Ovary (tissue), 9 donors: ENCODE data around the gene ENOX1. TPM values are rescaled to one million over a fixed set of nuclear protein-coding genes. Genes with fewer than 3 reads are reported as not detected.

ENCODE experiments used
- DNase-seq, 5 donors: peaks; one replicate each; pipeline ENCODE4 v3.0.0-alpha.2; 2019 to 2020
- H3K27ac ChIP-seq, 2 donors: fragments of 200-600 bp; one replicate each; pipeline versions ENCODE4 v1.5.1 to v1.8.0; 2019 to 2022
- H3K27me3 ChIP-seq: fragments of 200-600 bp; one replicate; pipeline ENCODE4 v1.8.0; 2022
- H3K36me3 ChIP-seq: fragments of 200-600 bp; sonication (generic); one replicate; pipeline ENCODE4 v1.5.1; 2019
- H3K4me1 ChIP-seq: one replicate; pipeline ENCODE4 v1.8.1; 2013; ENCODE audit warnings: mild to moderate bottlenecking, moderate library complexity; ENCODE audit not compliant: insufficient read depth
- H3K4me3 ChIP-seq: fragments of 200-600 bp; sonication (generic); one replicate; pipeline ENCODE4 v1.5.1; 2017
- H3K9me3 ChIP-seq, 2 donors: fragments of 200-600 bp in 1 of 2; sonication (generic) in 1 of 2; one replicate each; pipeline versions ENCODE4 v1.5.1 to v1.8.1; 2013 to 2019; ENCODE audit warnings: mild to moderate bottlenecking in 1 of 2, moderate library complexity in 1 of 2
- EP300 ChIP-seq: sonication (generic); formaldehyde crosslinking; IDR thresholded peaks from one replicate; pipeline ENCODE4 v1.6.1; 2017; ENCODE audit warnings: antibody characterized with exemption
- POLR2A ChIP-seq: fragments of 450-650 bp; IDR thresholded peaks from one replicate; pipeline ENCODE4 v1.6.1; 2017; ENCODE audit warnings: antibody characterized with exemption, mild to moderate bottlenecking, moderate library complexity
- WGBS, 3 donors: extraction: QIAGEN DNeasy Blood & Tissue Kit in 1 of 3; methylation state at CpG; one replicate each; pipeline versions ENCODE4 v1.1.5 to v1.1.7; 2013 to 2017; 5-methylcytosine and 5-hydroxymethylcytosine counted together
- intact Hi-C, 4 donors: fragments of 100-400 bp; cut with DNase I; formaldehyde crosslinking; loops; one replicate each; pipeline versions ENCODE4 v1.11.0 to v1.15.1; 2022 to 2023
- polyA plus RNA-seq, 2 donors: library from polyadenylated mRNA; stranded (reverse); fragments of 200-250 nt in 1 of 2; fragments of 350-450 nt in 1 of 2; fragmentation: Illumina TruSeq in 1 of 2; extraction: RNeasy Lipid Tissue Mini Kit (QIAGEN cat#74804) in 1 of 2; gene quantifications; one replicate each; pipeline ENCODE4 v1.2.3, GENCODE V29; 2013 to 2014
- total RNA-seq, 7 donors: library from RNA; depleted of rRNA in 2 of 7; stranded (reverse); fragments of >200 nt in 2 of 7; fragmentation: NEBNext Ultra II Directional in 3 of 7; extraction: Animal tissue kit (Norgen Biotek cat#: 25700) in 3 of 7; gene quantifications; one replicate each; pipeline versions ENCODE4 v1.1.0 to v1.2.4, GENCODE V29; 2016 to 2023
- TF ChIP-seq, protein P1 (sequence below), 3 donors: fragments of 450-650 bp in 2 of 3; fragments of 200-600 bp in 1 of 3; IDR thresholded peaks; one replicate each; pipeline versions ENCODE4 v1.5.1 to v1.8.0; 2016 to 2022; ENCODE audit warnings: antibody characterized with exemption in 3 of 3, mild to moderate bottlenecking in 1 of 3
- donor health status: DM: no; HTN: no; CAD: no; lungs with moderate emphysema.
- donor health status: DM: no; HTN: no; CAD: no.
- donor health status: Bipolar disorder and iron deficiency.
- donor health status: DM: yes; HTN: yes; CAD: no.
- donor health status: DM: no; HTN: no; CAD: no.
- donor health status: DM: yes; HTN: yes; CAD: no.

ENOX1 gene
- total and polyA plus RNA-seq, 9 donors = 3.6 to 17.5 (median 7.8) TPM

DNA sequence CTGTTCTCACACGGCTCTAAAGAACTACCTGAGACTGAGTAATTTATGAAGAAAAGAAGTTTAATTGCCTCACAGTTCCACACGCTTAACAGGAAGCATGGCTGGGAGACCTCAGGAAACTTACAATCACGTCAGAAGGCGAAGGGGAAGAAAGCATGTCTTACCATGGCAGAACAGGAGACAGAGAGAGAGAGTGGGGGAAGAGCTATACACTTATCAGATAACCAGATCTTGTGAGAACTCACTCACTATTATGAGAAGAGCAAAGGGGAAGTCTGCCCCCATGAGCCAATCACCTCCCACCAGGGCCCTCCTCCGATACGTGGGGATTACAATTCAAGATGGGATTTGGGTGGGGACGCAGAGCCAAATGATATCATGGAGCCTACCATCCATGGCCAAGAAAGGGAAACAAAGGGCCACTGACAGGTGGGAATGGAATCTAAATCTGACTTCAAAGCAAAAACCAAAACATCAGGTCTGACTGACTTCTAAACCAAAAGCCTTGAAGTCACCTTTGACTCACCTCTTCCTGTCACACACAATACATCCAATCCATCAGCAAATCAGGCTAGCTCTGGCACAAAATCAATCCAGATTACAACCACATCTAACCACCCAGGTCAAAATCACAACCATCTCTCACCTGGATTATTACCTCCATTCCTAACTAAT lies 189.7 kb downstream of the ENOX1 start:
- H3K36me3 ChIP-seq = no peaks in the 10 kb centered on the region
- 93 to 95% (median 94%) methylated on average over 7 of the region's 7 CpGs for WGBS, 3 donors
- H3K9me3 ChIP-seq = no peaks in the 10 kb centered on the region
- no peaks in the 10 kb centered on the region for H3K27me3 ChIP-seq
- TF ChIP-seq EP300 (no peak), POLR2A (no peak)
- TF ChIP-seq, protein P1, sequence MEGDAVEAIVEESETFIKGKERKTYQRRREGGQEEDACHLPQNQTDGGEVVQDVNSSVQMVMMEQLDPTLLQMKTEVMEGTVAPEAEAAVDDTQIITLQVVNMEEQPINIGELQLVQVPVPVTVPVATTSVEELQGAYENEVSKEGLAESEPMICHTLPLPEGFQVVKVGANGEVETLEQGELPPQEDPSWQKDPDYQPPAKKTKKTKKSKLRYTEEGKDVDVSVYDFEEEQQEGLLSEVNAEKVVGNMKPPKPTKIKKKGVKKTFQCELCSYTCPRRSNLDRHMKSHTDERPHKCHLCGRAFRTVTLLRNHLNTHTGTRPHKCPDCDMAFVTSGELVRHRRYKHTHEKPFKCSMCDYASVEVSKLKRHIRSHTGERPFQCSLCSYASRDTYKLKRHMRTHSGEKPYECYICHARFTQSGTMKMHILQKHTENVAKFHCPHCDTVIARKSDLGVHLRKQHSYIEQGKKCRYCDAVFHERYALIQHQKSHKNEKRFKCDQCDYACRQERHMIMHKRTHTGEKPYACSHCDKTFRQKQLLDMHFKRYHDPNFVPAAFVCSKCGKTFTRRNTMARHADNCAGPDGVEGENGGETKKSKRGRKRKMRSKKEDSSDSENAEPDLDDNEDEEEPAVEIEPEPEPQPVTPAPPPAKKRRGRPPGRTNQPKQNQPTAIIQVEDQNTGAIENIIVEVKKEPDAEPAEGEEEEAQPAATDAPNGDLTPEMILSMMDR (IDR thresholded peaks at IDR 0.05) = no peak
- no peak overlapping the region for H3K4me3 ChIP-seq
- H3K27ac ChIP-seq = no peak overlapping the region
- H3K4me1 ChIP-seq = no peaks in the 10 kb centered on the region
- no peak for DNase-seq
- intact Hi-C loops = no loop called here

DNA sequence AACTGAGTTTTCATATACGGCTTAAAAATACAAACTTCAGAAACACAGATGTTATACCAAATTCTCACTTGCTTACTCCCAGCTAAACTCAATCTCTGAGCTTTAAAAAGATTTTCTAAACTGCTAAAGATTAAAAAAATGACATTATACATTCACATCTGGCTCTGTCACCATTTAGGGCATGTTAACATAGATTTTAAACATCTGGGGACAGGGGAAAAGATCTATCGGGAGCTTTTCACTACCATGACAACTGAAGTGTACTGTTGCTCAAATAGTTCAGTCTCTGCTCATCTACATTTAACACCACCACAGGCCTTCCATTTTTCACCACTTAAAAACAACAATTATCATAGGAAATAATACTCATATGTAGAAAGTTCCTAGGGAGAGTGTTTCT lies 190.8 kb downstream of the ENOX1 start:
- H3K4me3 ChIP-seq = no peak overlapping the region
- intact Hi-C loops = no loop called here
- TF ChIP-seq EP300 (no peak), POLR2A (no peak)
- TF ChIP-seq, protein P1 (IDR thresholded peaks at IDR 0.05) = no peak
- H3K9me3 ChIP-seq = no peaks in the 10 kb centered on the region
- H3K27me3 ChIP-seq = no peaks in the 10 kb centered on the region
- DNase-seq = no peak
- WGBS, 3 donors = 94 to 97% (median 95%) methylated on average over 2 of the region's 2 CpGs
- no peak overlapping the region for H3K27ac ChIP-seq
- H3K4me1 ChIP-seq = no peaks in the 10 kb centered on the region
- no peaks in the 10 kb centered on the region for H3K36me3 ChIP-seq

DNA sequence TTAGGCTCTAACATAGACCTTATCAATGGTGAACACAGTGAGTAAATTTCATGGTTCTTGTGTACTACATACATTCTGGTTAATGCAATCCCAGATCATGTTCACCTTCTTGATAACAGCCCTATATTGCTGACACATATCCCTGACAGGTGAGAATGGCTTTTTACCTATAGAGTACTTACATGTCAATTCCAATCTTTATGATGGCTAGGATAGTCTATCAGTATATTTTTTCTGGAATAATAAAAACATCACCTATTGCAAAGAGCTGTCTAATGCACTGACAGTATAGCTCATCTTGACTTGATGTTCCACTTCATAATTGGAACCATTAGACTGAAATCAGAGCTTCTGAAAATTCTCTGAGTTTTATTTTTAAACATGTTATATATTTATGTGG lies 199.4 kb downstream of the ENOX1 start:
- Histone ChIP-seq H3K27ac (no peak overlapping the region), H3K9me3 (no peaks in the 10 kb centered on the region), H3K36me3 (no peaks in the 10 kb centered on the region), H3K4me1 (no peaks in the 10 kb centered on the region), H3K4me3 (no peak overlapping the region), H3K27me3 (no peaks in the 10 kb centered on the region)
- TF ChIP-seq EP300 = no peak
- TF ChIP-seq, protein P1 (IDR thresholded peaks at IDR 0.05) = no peak
- TF ChIP-seq POLR2A = no peak
- intact Hi-C loops = no loop called here
- DNase-seq = no peak

DNA sequence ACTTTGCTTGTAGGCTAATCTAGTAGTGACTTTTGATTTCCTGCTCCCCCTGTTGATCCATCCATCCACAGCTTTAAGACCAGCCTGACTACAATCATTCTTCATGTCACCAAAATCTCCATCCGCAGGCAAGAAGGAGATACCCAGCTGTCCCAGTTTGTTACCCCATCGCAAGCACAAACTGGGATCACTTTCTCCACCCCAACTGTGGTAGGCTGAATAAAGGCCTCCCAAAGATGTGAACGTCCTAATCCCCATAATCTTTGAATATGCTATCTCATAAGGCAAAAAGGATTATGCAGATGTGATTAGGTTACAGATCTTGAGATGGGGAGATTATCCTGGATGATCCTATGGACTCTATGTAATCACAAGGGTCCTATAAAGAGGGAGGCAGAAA lies 202.0 kb downstream of the ENOX1 start:
- DNase-seq = no peak
- H3K36me3 ChIP-seq = no peaks in the 10 kb centered on the region
- no peaks in the 10 kb centered on the region for H3K9me3 ChIP-seq
- TF ChIP-seq, protein P1 (IDR thresholded peaks at IDR 0.05) = no peak
- TF ChIP-seq EP300 = no peak
- TF ChIP-seq POLR2A = no peak
- WGBS, 3 donors = 95 to 96% (median 96%) methylated on average over 3 of the region's 3 CpGs
- intact Hi-C loops = no loop called here
- H3K27ac ChIP-seq = no peak overlapping the region
- no peaks in the 10 kb centered on the region for H3K27me3 ChIP-seq
- no peaks in the 10 kb centered on the region for H3K4me1 ChIP-seq
- H3K4me3 ChIP-seq = no peak overlapping the region
